ENCODE results near the gene LTB4R2.

LTB4R2 gene

GRCh38 chr14:24337144-24337823, 27.3 kb downstream of the LTB4R2 start:
- no peak for DNase-seq (ENCODE audit: low spot score)
- H3K4me3 ChIP-seq, result no peak overlapping the region
- no peak for TF ChIP-seq CTCF (IDR thresholded peaks at IDR 0.05)
- no peak overlapping the region for H3K27ac ChIP-seq

GRCh38 chr14:24337824-24338175, 27.9 kb downstream of the LTB4R2 start:
- no peak for TF ChIP-seq CTCF (IDR thresholded peaks at IDR 0.05)
- Histone ChIP-seq H3K4me3 (no peak overlapping the region), H3K27ac (no peak overlapping the region)
- DNase-seq (ENCODE audit: low spot score), result no peak

- Histone ChIP-seq H3K4me3 (peak overlapping the region; percentile 59), H3K27ac (no peak overlapping the region)
- no peak for DNase-seq (ENCODE audit: low spot score)
- no peak for TF ChIP-seq CTCF (IDR thresholded peaks at IDR 0.05)
These were observed 28.9 kb downstream of the LTB4R2 start for GRCh38 chr14:24338843-24339242.

- Histone ChIP-seq H3K4me3 (peak within 1 kb of the TSS; percentile 59), H3K27ac (peak within 1 kb of the TSS in 1 of 2 donors; percentile 43)
- no peak for DNase-seq (ENCODE audit: low spot score)
- TF ChIP-seq CTCF (IDR thresholded peaks at IDR 0.05), result no peak
These were observed 29.6 kb downstream of the LTB4R2 start, which contains the start of gene RIPK3 for GRCh38 chr14:24339284-24340151. Gene RIPK3 (minus strand): TSS chr14:24339991. CDS start chr14:24339826, 165 bp downstream.

GRCh38 chr14:24340606-24341005, 30.7 kb downstream of the LTB4R2 start:
- H3K27ac ChIP-seq, result no peak overlapping the region
- TF ChIP-seq CTCF (IDR thresholded peaks at IDR 0.05), result no peak
- H3K4me3 ChIP-seq, result no peak overlapping the region
- DNase-seq (ENCODE audit: low spot score), result no peak

GRCh38 chr14:24342889-24343288, 32.9 kb downstream of the LTB4R2 start:
- TF ChIP-seq CTCF (IDR thresholded peaks at IDR 0.05), result no peak
- no peak overlapping the region for H3K27ac ChIP-seq
- no peak for DNase-seq (ENCODE audit: low spot score)
- H3K4me3 ChIP-seq, result no peak overlapping the region

Data from coronary artery (tissue), 2 donors.